GM19240 (cell line): ENCODE results near the gene PTGR3.

Experiments used
- DNase-seq: peaks from one replicate; pipeline ENCODE4 v3.0.0; 2011; ENCODE audit warnings: low spot score; ENCODE audit not compliant: insufficient read length

The PTGR3 gene

GRCh38 chr18:75170022-75170789 is 38.7 kb downstream of the PTGR3 start:
- DNase-seq, result no peak

GRCh38 chr18:75169411-75169810 is 39.5 kb downstream of the PTGR3 start:
- DNase-seq, result no peak

GRCh38 chr18:75168619-75169018 is 40.3 kb downstream of the PTGR3 start:
- DNase-seq, result no peak

GRCh38 chr18:75167759-75168618 is 41.0 kb downstream of the PTGR3 start:
- no peak for DNase-seq

DNA sequence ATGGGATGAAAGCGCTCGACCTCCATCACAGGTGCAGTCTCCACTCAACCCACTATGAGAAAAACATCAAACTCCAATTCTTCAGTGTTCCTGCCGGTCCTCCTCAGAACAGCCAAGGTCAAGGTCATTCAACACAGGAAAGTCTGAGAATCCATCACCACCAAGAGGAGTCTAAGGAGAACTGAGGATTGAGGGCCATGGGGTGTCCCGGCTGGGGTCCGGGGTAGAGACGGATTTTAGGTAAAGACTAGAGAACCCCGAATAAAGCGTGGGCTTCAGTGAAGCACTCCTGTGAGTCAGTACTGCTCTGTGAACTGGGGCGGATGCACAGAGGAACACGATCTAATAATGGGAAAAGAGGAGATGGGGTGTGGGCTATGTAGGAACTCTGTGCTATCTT is 41.8 kb downstream of the PTGR3 start:
- no peak for DNase-seq

DNA sequence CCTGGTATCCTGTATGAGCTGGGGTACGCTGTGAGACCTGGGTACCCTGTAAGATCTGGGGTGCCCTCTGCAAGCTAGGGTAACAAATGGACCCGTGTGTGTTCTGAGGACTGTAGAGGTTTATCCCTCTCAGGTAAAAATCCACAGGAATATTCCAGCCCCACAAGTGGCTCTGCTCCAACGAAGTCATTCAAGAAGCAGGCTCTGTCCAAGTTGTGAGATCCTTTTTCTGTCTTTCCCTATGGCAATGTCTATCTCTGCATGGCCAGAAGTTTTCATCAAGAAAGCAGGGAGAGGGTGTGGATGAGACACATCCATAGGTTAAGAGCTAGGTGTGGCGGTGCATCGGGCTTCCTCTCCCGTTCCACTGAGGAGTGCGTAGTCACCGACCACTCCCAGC is 43.0 kb downstream of the PTGR3 start:
- no peak for DNase-seq

GRCh38 chr18:75164479-75164878 is 44.5 kb downstream of the PTGR3 start:
- DNase-seq, result no peak

- no peak for DNase-seq
Measured at GRCh38 chr18:75163736-75164135, 45.2 kb downstream of the PTGR3 start.

GRCh38 chr18:75162978-75163377 is 46.0 kb downstream of the PTGR3 start:
- no peak for DNase-seq

DNA sequence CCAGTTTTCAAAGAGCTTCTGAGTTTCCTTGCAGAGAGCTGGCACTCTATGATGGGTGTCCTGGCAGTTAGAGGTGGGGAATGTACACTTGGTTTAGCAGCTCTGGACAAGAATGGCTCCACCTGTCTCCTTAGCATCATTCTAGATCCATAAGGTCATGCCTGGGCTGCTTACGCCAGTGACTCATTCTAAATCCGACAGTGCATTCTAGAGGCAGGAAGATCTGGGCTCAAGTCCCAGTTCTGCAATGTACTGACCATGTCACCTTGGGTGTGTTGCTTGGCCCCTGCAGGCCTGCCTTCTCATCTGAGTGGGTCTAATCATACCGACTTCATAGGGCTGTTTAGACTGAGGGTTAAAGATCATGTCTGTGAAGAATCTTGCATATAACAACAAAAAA is 46.5 kb downstream of the PTGR3 start:
- no peak for DNase-seq

DNA sequence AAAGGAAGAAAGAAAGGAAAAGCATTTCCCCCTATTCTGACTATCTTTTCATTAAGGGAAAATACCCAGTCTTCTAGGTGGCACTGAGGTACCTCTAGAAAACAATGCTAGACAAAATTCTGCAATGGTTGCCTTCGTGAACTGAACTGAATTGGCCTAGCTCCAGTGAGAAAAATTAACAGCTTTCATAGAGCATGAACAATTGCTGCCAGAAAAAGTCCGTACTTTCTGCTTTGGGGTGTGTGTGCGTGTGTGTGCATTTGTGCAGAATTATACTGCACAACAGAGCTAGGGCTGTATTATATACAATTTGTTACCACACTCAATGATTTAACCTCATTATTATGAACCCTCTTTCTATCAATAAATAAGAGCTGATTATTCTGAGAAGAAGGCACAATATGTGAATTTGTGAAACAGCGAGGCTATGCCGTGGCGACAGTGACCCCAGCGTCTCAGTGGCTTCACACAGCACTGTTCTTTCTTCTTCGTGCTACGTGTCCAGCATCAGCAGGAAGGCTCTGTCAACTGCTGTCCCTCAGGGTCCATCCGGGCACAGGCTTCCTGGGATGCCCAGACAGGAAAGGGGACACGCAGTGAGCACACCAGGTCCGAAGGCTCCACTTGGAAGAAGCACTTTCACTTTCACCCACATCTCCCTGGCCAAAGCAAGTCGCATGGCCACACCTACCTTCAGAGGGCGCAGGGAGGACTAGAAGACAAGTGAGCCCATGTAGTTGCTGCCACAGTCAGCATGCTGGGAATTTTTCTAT is 47.5 kb downstream of the PTGR3 start:
- no peak for DNase-seq

DNA sequence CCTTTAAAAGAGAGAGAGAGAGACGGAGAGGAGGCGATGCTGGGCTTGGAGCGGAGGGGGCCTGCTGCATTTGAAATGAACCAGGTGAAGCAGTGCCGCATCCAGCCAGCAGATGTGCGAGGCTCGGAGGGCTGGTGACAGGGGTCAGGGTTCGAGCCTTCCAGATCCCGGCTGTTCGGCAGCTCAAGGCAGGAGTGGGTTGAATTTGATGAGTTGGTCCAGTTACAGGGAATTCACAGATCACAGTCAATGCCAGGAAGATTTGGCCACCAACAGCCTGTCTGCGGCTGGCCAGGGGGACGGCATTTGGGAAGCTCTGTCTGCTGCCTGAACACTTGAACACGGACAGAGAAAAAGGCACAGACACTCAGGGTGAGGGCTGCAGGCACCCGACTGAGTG is 48.6 kb downstream of the PTGR3 start:
- no peak for DNase-seq

GRCh38 chr18:75159646-75160356 is 49.1 kb downstream of the PTGR3 start:
- DNase-seq, result no peak

GRCh38 chr18:75159238-75159518 is 49.8 kb downstream of the PTGR3 start:
- DNase-seq, result no peak
